Measurements from ENCODE around the gene CASQ2. TPM values are rescaled to one million over a fixed set of nuclear protein-coding genes. Genes with fewer than 3 reads are reported as not detected.
A peak's percentile ranks its signal among the peaks of the same experiment; 100 is the strongest.

Gene CASQ2
- polyA plus RNA-seq, 3 donors, result not detected

GRCh38 chr1:115728341-115728740, 40.2 kb downstream of the CASQ2 start:
- peaks cover 0 to 3% (median 0%) of the 10 kb centered on the region in 7 donors for H3K9me3 Mint-ChIP-seq
- peaks cover 67 to 73% of the 10 kb centered on the region in 2 donors for H3K4me1 ChIP-seq (ENCODE audit: control insufficient read depth in 1 of 2, insufficient read depth in 2 of 2, low read length in 2 of 2)
- no peak overlapping the region for H2AFZ ChIP-seq (ENCODE audit: insufficient read depth, low read depth, low read length, poor library complexity, severe bottlenecking)
- no peaks in the 10 kb centered on the region for H3K27me3 Mint-ChIP-seq (ENCODE audit: low read depth in 3 of 3)
- no peaks in the 10 kb centered on the region for H4K20me1 ChIP-seq (ENCODE audit: insufficient read depth, low read length)
- H3K79me2 ChIP-seq (ENCODE audit: insufficient read depth, low read length), result no peaks in the 10 kb centered on the region
- H3K4me3 ChIP-seq (replicated peaks in 1 of 3; ENCODE audit: low read depth in 2 of 3, low read length in 3 of 3), result peak overlapping the region in 1 of 3 experiments; percentile 29
- peak overlapping the region; percentile 60 for H3K4me2 ChIP-seq (replicated peaks; ENCODE audit: extremely low read depth, low read length, poor library complexity, severe bottlenecking)
- TF ChIP-seq, protein P1, sequence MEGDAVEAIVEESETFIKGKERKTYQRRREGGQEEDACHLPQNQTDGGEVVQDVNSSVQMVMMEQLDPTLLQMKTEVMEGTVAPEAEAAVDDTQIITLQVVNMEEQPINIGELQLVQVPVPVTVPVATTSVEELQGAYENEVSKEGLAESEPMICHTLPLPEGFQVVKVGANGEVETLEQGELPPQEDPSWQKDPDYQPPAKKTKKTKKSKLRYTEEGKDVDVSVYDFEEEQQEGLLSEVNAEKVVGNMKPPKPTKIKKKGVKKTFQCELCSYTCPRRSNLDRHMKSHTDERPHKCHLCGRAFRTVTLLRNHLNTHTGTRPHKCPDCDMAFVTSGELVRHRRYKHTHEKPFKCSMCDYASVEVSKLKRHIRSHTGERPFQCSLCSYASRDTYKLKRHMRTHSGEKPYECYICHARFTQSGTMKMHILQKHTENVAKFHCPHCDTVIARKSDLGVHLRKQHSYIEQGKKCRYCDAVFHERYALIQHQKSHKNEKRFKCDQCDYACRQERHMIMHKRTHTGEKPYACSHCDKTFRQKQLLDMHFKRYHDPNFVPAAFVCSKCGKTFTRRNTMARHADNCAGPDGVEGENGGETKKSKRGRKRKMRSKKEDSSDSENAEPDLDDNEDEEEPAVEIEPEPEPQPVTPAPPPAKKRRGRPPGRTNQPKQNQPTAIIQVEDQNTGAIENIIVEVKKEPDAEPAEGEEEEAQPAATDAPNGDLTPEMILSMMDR (IDR thresholded peaks at IDR 0.05), result no peak
- peak overlapping the region; percentile 85 to 90 for H3K27ac ChIP-seq (ENCODE audit: low read depth in 1 of 2, low read length in 2 of 2)
- WGBS (ENCODE audit: insufficient coverage), result no CpG with 5 or more reads among the region's 1 CpG
- DNase-seq, result peak in 1 of 3 donors; percentile 8
- intact Hi-C loops (cut with micrococcal nuclease), result no loop called here
- peak overlapping the region; percentile 95 to 99 (median 99) for H3K27ac Mint-ChIP-seq
- H3K4me1 Mint-ChIP-seq, result peaks cover 70% of the 10 kb centered on the region
- H3K9ac ChIP-seq (ENCODE audit: insufficient read depth, low read length, poor library complexity, severe bottlenecking), result no peak overlapping the region
- H3K4me3 Mint-ChIP-seq, result peak overlapping the region; percentile 37 to 38
- H3K9me3 ChIP-seq (replicated peaks in 1 of 2; ENCODE audit: control insufficient read depth in 1 of 2, insufficient read depth in 1 of 2, low read length in 2 of 2), result no peaks in the 10 kb centered on the region
- H3K27me3 ChIP-seq (ENCODE audit: control insufficient read depth in 2 of 2, insufficient read depth in 2 of 2, low read length in 2 of 2), result no peaks in the 10 kb centered on the region
- no peaks in the 10 kb centered on the region for H3K36me3 Mint-ChIP-seq
- no peaks in the 10 kb centered on the region for H3K36me3 ChIP-seq (replicated peaks in 1 of 2; ENCODE audit: control insufficient read depth in 1 of 2, insufficient read depth in 2 of 2, low read length in 2 of 2)

GRCh38 chr1:115727706-115728249, 40.7 kb downstream of the CASQ2 start:
- Histone ChIP-seq H3K4me1 (ENCODE audit: control insufficient read depth in 1 of 2, insufficient read depth in 2 of 2, low read length in 2 of 2) (peaks cover 66 to 72% of the 10 kb centered on the region in 2 donors), H3K27me3 (ENCODE audit: control insufficient read depth in 2 of 2, insufficient read depth in 2 of 2, low read length in 2 of 2) (no peaks in the 10 kb centered on the region), H3K4me2 (replicated peaks; ENCODE audit: extremely low read depth, low read length, poor library complexity, severe bottlenecking) (peak overlapping the region; percentile 60), H3K27ac (ENCODE audit: low read depth in 1 of 2, low read length in 2 of 2) (peak overlapping the region; percentile 85 to 90), H3K9ac (ENCODE audit: insufficient read depth, low read length, poor library complexity, severe bottlenecking) (peak overlapping the region; percentile 38), H3K9me3 (replicated peaks in 1 of 2; ENCODE audit: control insufficient read depth in 1 of 2, insufficient read depth in 1 of 2, low read length in 2 of 2) (no peaks in the 10 kb centered on the region), H4K20me1 (ENCODE audit: insufficient read depth, low read length) (no peaks in the 10 kb centered on the region), H3K79me2 (ENCODE audit: insufficient read depth, low read length) (no peaks in the 10 kb centered on the region), H2AFZ (ENCODE audit: insufficient read depth, low read depth, low read length, poor library complexity, severe bottlenecking) (peak overlapping the region; percentile 67), H3K4me3 (replicated peaks in 1 of 3; ENCODE audit: low read depth in 2 of 3, low read length in 3 of 3) (peak overlapping the region in 1 of 3 experiments; percentile 29), H3K36me3 (replicated peaks in 1 of 2; ENCODE audit: control insufficient read depth in 1 of 2, insufficient read depth in 2 of 2, low read length in 2 of 2) (no peaks in the 10 kb centered on the region)
- peaks cover 70% of the 10 kb centered on the region for H3K4me1 Mint-ChIP-seq
- TF ChIP-seq, protein P1 (IDR thresholded peaks at IDR 0.05), result no peak
- 15% methylated on average over 3 of the region's 7 CpGs for WGBS (ENCODE audit: insufficient coverage)
- no peaks in the 10 kb centered on the region for H3K36me3 Mint-ChIP-seq
- peak overlapping the region; percentile 38 to 53 for H3K4me3 Mint-ChIP-seq
- peaks cover 0 to 3% (median 0%) of the 10 kb centered on the region in 7 donors for H3K9me3 Mint-ChIP-seq
- no peaks in the 10 kb centered on the region for H3K27me3 Mint-ChIP-seq (ENCODE audit: low read depth in 3 of 3)
- H3K27ac Mint-ChIP-seq, result peak overlapping the region; percentile 95 to 99 (median 99)
- intact Hi-C loops (cut with micrococcal nuclease), result no loop called here
- DNase-seq, result peak; percentile 92 to 96 (median 95)
